ENCODE data around the gene PRC1.

Gene PRC1

DNA sequence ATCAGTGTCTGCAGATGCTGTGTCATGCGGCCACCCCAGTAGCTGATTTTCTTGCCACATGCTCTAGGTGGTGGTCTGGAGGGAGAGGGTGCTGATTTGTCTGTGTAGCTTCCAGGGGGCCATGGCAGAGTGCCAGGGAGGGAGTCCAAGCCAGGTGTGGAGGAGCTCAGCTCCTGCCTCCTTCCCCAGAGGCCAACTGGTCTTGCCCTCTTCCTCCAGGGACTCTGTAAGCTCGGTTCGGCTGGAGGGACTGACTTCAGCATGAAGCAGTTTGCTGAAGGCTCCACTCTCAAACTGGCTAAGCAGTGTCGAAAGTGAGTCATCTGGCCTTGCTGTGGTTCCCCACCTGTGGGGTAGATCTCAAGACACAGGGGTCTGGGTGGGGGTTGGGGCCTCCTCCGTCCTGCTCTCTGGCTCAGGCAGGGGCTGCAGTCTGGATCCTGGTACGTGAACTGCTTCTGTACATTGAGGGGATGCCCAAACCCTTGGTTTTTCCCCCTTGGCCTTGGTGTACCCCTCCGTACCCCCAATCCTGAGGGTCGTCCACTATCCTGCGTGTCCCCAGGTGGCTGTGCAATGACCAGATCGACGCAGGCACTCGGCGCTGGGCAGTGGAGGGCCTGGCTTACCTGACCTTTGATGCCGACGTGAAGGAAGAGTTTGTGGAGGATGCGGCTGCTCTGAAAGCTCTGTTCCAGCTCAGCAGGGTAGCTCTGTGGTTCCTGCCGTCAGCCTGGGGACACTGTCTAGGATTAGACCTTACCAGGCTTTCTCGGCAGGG, 46.6 kb downstream of the PRC1 start:
- no peak for DNase-seq (ENCODE audit: extremely low read depth, low read depth)
- no peak for TF ChIP-seq CTCF (IDR thresholded peaks at IDR 0.05; ENCODE audit: low read depth, low read length)

GRCh38 chr15:90946941-90947576, 47.3 kb downstream of the PRC1 start:
- DNase-seq (ENCODE audit: extremely low read depth, low read depth), result no peak
- TF ChIP-seq CTCF (IDR thresholded peaks at IDR 0.05; ENCODE audit: low read depth, low read length), result no peak

GRCh38 chr15:90946538-90946937, 47.8 kb downstream of the PRC1 start:
- no peak for TF ChIP-seq CTCF (IDR thresholded peaks at IDR 0.05; ENCODE audit: low read depth, low read length)

GRCh38 chr15:90945091-90945490, 49.2 kb downstream of the PRC1 start:
- no peak for TF ChIP-seq CTCF (IDR thresholded peaks at IDR 0.05; ENCODE audit: low read depth, low read length)
- DNase-seq (ENCODE audit: extremely low read depth, low read depth), result no peak

More at GRCh38 chr15:90946538-90946937, 47.8 kb downstream of the PRC1 start:
- DNase-seq (ENCODE audit: extremely low read depth, low read depth), result no peak

DNA sequence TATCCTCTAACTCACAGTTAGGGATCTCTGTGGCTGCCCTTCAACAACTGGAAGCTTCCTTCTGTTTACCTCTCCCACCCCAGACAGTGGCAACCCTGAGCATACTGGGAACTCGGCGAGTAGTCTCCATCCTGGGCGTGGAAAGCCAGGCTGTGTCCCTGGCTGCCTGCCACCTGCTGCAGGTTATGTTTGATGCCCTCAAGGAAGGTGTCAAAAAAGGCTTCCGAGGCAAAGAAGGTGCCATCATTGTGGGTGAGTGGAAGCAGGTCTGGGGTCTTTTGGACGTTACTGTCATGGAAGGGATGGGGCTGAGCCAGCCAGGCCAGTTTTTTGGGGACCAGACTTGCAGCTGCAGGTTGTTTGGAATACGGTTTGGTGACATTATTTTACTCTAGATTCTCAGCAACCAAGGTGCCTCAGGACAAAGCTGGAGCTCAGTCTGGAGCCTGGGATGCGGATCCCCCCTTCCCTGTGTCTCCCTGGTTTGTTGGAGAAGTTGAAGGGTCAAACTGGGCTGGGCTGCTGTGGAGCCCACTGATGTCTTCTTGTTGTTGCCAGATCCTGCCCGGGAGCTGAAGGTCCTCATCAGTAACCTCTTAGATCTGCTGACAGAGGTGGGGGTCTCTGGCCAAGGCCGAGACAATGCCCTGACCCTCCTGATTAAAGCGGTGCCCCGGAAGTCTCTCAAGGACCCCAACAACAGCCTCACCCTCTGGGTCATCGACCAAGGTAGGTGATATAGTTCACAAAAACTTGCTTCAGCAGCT, 51.8 kb downstream of the PRC1 start:
- TF ChIP-seq CTCF (IDR thresholded peaks at IDR 0.05; ENCODE audit: low read depth, low read length), result no peak
- DNase-seq (ENCODE audit: extremely low read depth, low read depth), result no peak

- DNase-seq (ENCODE audit: extremely low read depth, low read depth), result no peak
- no peak for TF ChIP-seq CTCF (IDR thresholded peaks at IDR 0.05; ENCODE audit: low read depth, low read length)
These were observed 53.3 kb downstream of the PRC1 start for GRCh38 chr15:90941038-90941437.

GRCh38 chr15:90939756-90940155, 54.6 kb downstream of the PRC1 start:
- TF ChIP-seq CTCF (IDR thresholded peaks at IDR 0.05; ENCODE audit: low read depth, low read length), result no peak
- no peak for DNase-seq (ENCODE audit: extremely low read depth, low read depth)
